ENCODE data around the gene CKS1B.

The CKS1B gene

DNA sequence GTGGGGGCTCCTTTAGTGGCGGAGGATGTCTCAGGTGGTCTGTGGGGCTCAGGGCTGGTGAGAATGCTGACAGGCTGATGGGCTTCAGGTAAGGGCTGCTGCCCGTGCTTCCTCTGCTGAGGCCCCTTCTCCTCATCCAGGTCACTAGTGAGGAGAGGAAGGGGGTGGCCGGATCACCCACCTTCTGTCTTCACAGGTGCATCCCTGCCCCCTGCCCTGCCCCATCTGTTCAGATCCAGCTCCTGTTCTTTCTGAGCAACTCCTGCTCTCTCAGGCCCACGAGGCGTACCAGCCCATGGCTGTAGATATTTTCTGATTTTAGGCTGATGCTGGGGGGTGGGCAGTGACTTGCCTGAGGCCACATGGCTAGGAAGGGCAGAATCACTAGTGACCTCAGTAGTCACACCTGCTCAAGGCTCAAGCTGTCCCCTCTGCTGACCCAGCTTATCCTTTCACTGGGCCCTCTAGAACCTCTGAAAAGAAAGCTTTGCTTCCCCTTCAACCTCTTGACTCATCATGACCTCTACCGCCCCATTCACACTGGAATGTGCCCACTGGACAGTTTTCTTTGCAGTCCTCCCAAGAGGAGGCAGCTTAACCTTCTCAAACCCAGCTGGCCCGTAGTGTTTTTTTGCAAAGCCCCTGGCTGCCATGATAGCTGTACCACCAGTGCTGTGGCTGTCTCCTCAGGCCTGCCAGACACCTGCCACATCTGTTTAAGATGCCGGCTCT is 44.3 kb downstream of the CKS1B start:
- peak; percentile 34 for DNase-seq
- Histone ChIP-seq H2AFZ (ENCODE audit: low read depth, low read length) (no peak overlapping the region), H3K4me1 (ENCODE audit: control insufficient read depth, insufficient read depth, low read depth, low read length) (peaks cover 28% of the 10 kb centered on the region), H2BK120ac (ENCODE audit: low read depth, low read length) (peak overlapping the region; percentile 30), H3K23ac (ENCODE audit: low read length in 2 of 2) (no peak overlapping the region), H2BK5ac (ENCODE audit: low read depth, low read length, poor library complexity, severe bottlenecking) (no peak overlapping the region), H2BK12ac (ENCODE audit: low read length in 2 of 2) (no peak overlapping the region), H3K36me3 (ENCODE audit: control insufficient read depth in 1 of 2, insufficient read depth in 2 of 2, low read depth in 1 of 2, low read length in 2 of 2) (peaks cover 28 to 32% of the 10 kb centered on the region in 2 experiments), H3K4ac (ENCODE audit: low read depth in 1 of 2, low read length in 2 of 2) (no peak overlapping the region), H2AK5ac (ENCODE audit: low read length, severe bottlenecking) (no peak overlapping the region), H2BK15ac (ENCODE audit: low read depth, poor library complexity, severe bottlenecking) (no peak overlapping the region), H3K18ac (ENCODE audit: low read depth in 1 of 2, low read length in 2 of 2) (no peak overlapping the region), H4K8ac (ENCODE audit: low read length) (no peak overlapping the region), H3K4me2 (ENCODE audit: low read length, poor library complexity, severe bottlenecking) (no peak overlapping the region), H3K79me1 (replicated peaks; ENCODE audit: low read length, poor library complexity, severe bottlenecking) (peaks cover 8% of the 10 kb centered on the region), H3K27ac (ENCODE audit: low read length, poor library complexity, severe bottlenecking) (no peak overlapping the region), H3K14ac (ENCODE audit: low read length in 2 of 2) (no peak overlapping the region), H4K91ac (ENCODE audit: low read length) (peak overlapping the region; percentile 11), H3K9me3 (ENCODE audit: control insufficient read depth, low read length) (no peaks in the 10 kb centered on the region), H3K27me3 (ENCODE audit: control insufficient read depth in 1 of 2, insufficient read depth in 1 of 2, low read length in 2 of 2) (no peaks in the 10 kb centered on the region), H3K4me3 (ENCODE audit: insufficient read depth in 1 of 2, low read depth in 1 of 2, low read length in 2 of 2) (peak overlapping the region in 1 of 2 experiments; percentile 50), H3K9ac (ENCODE audit: low read length) (peak overlapping the region; percentile 32)
- WGBS = 59% methylated on average over 4 of the region's 8 CpGs

DNA sequence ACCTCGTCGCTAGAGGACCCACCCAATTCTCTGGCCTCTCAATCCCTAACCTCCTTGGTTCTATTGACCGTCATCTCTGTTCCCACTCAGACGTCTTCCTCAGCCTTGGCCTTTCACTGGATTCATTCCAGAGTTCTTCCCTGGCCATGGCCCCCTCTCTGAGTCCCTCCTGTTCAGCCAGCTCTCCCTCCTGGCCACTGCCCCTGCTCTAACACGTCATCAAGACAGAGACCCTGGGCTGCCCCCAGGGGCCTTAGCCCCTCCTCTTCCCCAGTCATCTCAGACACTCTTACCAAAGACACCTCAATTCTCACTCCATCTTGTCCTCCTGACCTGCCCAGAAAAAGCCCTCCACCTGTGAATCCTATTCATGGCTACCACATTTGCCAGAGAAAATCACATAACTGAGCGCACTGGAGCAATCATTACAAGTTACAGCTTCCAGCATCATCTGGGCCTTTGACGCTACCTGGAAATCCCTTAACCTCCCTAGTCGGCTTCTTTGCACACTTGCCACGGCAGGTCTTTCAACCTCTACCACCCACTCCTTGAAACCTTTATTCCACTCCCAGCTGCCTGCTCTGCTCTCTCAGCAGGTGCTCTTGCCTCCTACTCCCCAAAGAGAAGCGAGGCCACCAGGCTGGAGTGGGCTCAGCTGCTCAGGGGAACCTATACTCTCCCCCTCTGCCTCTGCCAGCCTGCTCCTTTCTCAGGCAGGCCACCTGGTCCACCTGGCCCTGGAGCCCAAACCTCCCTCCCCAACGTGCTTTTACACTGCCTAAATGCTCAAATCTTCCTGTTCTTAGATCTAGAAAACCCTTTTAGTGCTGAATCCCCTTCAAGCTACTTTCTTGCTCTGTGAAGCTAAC is 45.1 kb downstream of the CKS1B start:
- no peaks in the 10 kb centered on the region for H3K9me3 ChIP-seq (ENCODE audit: control insufficient read depth, low read length)
- H3K27ac ChIP-seq (ENCODE audit: low read length, poor library complexity, severe bottlenecking) = no peak overlapping the region
- 85% methylated on average over 11 of the region's 11 CpGs for WGBS
- H3K9ac ChIP-seq (ENCODE audit: low read length) = no peak overlapping the region
- no peak overlapping the region for H2BK120ac ChIP-seq (ENCODE audit: low read depth, low read length)
- H4K91ac ChIP-seq (ENCODE audit: low read length) = peak overlapping the region; percentile 11
- no peak overlapping the region for H2AFZ ChIP-seq (ENCODE audit: low read depth, low read length)
- no peak overlapping the region for H2BK12ac ChIP-seq (ENCODE audit: low read length in 2 of 2)
- no peak overlapping the region for H2BK5ac ChIP-seq (ENCODE audit: low read depth, low read length, poor library complexity, severe bottlenecking)
- peaks cover 8% of the 10 kb centered on the region for H3K79me1 ChIP-seq (replicated peaks; ENCODE audit: low read length, poor library complexity, severe bottlenecking)
- no peak overlapping the region for H3K4ac ChIP-seq (ENCODE audit: low read depth in 1 of 2, low read length in 2 of 2)
- H3K27me3 ChIP-seq (ENCODE audit: control insufficient read depth in 1 of 2, insufficient read depth in 1 of 2, low read length in 2 of 2) = no peaks in the 10 kb centered on the region
- H3K18ac ChIP-seq (ENCODE audit: low read depth in 1 of 2, low read length in 2 of 2) = no peak overlapping the region
- no peak overlapping the region for H2AK5ac ChIP-seq (ENCODE audit: low read length, severe bottlenecking)
- no peak overlapping the region for H3K23ac ChIP-seq (ENCODE audit: low read length in 2 of 2)
- peaks cover 21 to 24% of the 10 kb centered on the region in 2 experiments for H3K36me3 ChIP-seq (ENCODE audit: control insufficient read depth in 1 of 2, insufficient read depth in 2 of 2, low read depth in 1 of 2, low read length in 2 of 2)
- H3K14ac ChIP-seq (ENCODE audit: low read length in 2 of 2) = no peak overlapping the region
- DNase-seq = no peak
- no peak overlapping the region for H4K8ac ChIP-seq (ENCODE audit: low read length)
- peak overlapping the region in 1 of 2 experiments; percentile 50 for H3K4me3 ChIP-seq (ENCODE audit: insufficient read depth in 1 of 2, low read depth in 1 of 2, low read length in 2 of 2)
- H3K4me1 ChIP-seq (ENCODE audit: control insufficient read depth, insufficient read depth, low read depth, low read length) = peaks cover 28% of the 10 kb centered on the region
- H2BK15ac ChIP-seq (ENCODE audit: low read depth, poor library complexity, severe bottlenecking) = no peak overlapping the region
- no peak overlapping the region for H3K4me2 ChIP-seq (ENCODE audit: low read length, poor library complexity, severe bottlenecking)

DNA sequence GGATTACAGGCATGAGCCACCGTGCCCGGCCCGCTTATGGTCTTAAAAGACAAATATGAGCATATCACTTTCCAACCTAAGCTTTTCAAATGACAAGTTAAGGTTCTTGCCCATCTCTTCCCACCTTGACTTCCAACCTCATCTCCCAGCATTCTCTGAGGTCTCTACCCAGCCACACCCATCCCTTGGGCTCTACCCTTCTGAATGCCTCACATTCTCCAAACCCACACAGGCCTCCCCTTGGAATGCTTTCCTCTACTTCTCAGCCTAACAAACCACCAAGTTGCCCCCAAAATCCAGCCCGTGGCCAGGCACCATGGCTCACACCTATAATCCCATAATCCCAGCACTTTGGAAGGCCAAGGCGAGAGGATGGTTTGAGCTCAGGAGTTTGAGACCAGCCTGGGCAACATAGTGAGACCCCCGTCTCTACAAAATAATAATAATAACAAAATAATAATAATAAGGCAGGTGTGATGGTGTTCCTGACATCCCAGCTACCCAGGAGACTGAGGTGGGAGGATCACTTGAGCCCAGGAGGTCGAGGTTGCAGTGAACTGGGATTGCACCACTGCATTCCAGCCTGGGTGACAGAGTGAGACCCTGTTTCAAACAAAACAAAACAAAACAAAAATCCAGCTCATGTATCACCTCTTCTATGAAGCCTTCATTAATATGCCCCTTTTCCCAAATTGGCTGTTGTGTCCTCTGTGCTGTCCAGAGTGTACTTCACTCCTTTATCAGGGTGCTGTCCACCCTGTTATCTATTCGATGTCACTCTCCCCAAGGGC is 47.9 kb downstream of the CKS1B start:
- Histone ChIP-seq H3K4me3 (ENCODE audit: insufficient read depth in 1 of 2, low read depth in 1 of 2, low read length in 2 of 2) (no peak overlapping the region), H3K14ac (ENCODE audit: low read length in 2 of 2) (no peak overlapping the region), H2AFZ (ENCODE audit: low read depth, low read length) (no peak overlapping the region), H3K9ac (ENCODE audit: low read length) (no peak overlapping the region), H3K4ac (ENCODE audit: low read depth in 1 of 2, low read length in 2 of 2) (no peak overlapping the region), H3K23ac (ENCODE audit: low read length in 2 of 2) (no peak overlapping the region), H3K79me1 (replicated peaks; ENCODE audit: low read length, poor library complexity, severe bottlenecking) (peaks cover 8% of the 10 kb centered on the region), H3K27me3 (ENCODE audit: control insufficient read depth in 1 of 2, insufficient read depth in 1 of 2, low read length in 2 of 2) (no peaks in the 10 kb centered on the region), H4K91ac (ENCODE audit: low read length) (no peak overlapping the region), H2BK5ac (ENCODE audit: low read depth, low read length, poor library complexity, severe bottlenecking) (no peak overlapping the region), H3K27ac (ENCODE audit: low read length, poor library complexity, severe bottlenecking) (no peak overlapping the region), H3K18ac (ENCODE audit: low read depth in 1 of 2, low read length in 2 of 2) (no peak overlapping the region), H2BK120ac (ENCODE audit: low read depth, low read length) (no peak overlapping the region), H2BK15ac (ENCODE audit: low read depth, poor library complexity, severe bottlenecking) (no peak overlapping the region), H3K4me2 (ENCODE audit: low read length, poor library complexity, severe bottlenecking) (no peak overlapping the region), H3K4me1 (ENCODE audit: control insufficient read depth, insufficient read depth, low read depth, low read length) (peaks cover 28% of the 10 kb centered on the region), H3K36me3 (ENCODE audit: control insufficient read depth in 1 of 2, insufficient read depth in 2 of 2, low read depth in 1 of 2, low read length in 2 of 2) (no peaks in the 10 kb centered on the region), H2BK12ac (ENCODE audit: low read length in 2 of 2) (no peak overlapping the region), H2AK5ac (ENCODE audit: low read length, severe bottlenecking) (no peak overlapping the region), H3K9me3 (ENCODE audit: control insufficient read depth, low read length) (no peaks in the 10 kb centered on the region), H4K8ac (ENCODE audit: low read length) (no peak overlapping the region)
- no peak for DNase-seq
- 93% methylated on average over 7 of the region's 8 CpGs for whole genome bisulfite sequencing

DNA sequence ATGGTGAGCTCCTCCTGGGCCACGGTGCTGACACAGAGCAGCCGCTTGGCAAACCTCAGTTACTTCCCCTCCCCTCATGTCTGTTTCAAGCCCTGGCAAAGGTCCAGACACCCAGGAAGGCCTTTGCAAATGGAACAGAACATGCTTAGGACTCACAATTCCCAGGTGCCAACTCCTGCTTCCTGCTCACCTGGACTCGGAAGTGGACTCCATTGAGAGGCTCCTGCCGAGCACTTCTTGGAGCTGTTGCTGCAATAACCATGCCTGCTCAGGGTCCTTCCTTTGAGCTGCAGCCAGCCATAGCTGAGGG is 48.4 kb downstream of the CKS1B start:
- Histone ChIP-seq H2AK5ac (ENCODE audit: low read length, severe bottlenecking) (no peak overlapping the region), H4K91ac (ENCODE audit: low read length) (no peak overlapping the region), H3K27ac (ENCODE audit: low read length, poor library complexity, severe bottlenecking) (no peak overlapping the region), H4K8ac (ENCODE audit: low read length) (no peak overlapping the region), H3K4me1 (ENCODE audit: control insufficient read depth, insufficient read depth, low read depth, low read length) (peaks cover 24% of the 10 kb centered on the region), H3K36me3 (ENCODE audit: control insufficient read depth in 1 of 2, insufficient read depth in 2 of 2, low read depth in 1 of 2, low read length in 2 of 2) (no peaks in the 10 kb centered on the region), H3K27me3 (ENCODE audit: control insufficient read depth in 1 of 2, insufficient read depth in 1 of 2, low read length in 2 of 2) (no peaks in the 10 kb centered on the region), H3K14ac (ENCODE audit: low read length in 2 of 2) (no peak overlapping the region), H3K18ac (ENCODE audit: low read depth in 1 of 2, low read length in 2 of 2) (no peak overlapping the region), H3K23ac (ENCODE audit: low read length in 2 of 2) (no peak overlapping the region), H2BK12ac (ENCODE audit: low read length in 2 of 2) (no peak overlapping the region), H2BK15ac (ENCODE audit: low read depth, poor library complexity, severe bottlenecking) (no peak overlapping the region), H3K9ac (ENCODE audit: low read length) (no peak overlapping the region), H3K9me3 (ENCODE audit: control insufficient read depth, low read length) (no peaks in the 10 kb centered on the region), H3K4me3 (ENCODE audit: insufficient read depth in 1 of 2, low read depth in 1 of 2, low read length in 2 of 2) (no peak overlapping the region), H3K79me1 (replicated peaks; ENCODE audit: low read length, poor library complexity, severe bottlenecking) (peaks cover 7% of the 10 kb centered on the region), H2AFZ (ENCODE audit: low read depth, low read length) (no peak overlapping the region), H3K4ac (ENCODE audit: low read depth in 1 of 2, low read length in 2 of 2) (no peak overlapping the region), H2BK120ac (ENCODE audit: low read depth, low read length) (no peak overlapping the region), H3K4me2 (ENCODE audit: low read length, poor library complexity, severe bottlenecking) (no peak overlapping the region), H2BK5ac (ENCODE audit: low read depth, low read length, poor library complexity, severe bottlenecking) (no peak overlapping the region)
- DNase-seq = no peak
- WGBS = 90% methylated on average over 4 of the region's 4 CpGs
